UCSD-AML1 (cell line): ENCODE measurements around the gene ARMC7.

ENCODE experiments used
- DNase-seq: peaks from one replicate; lab custom pipeline; 2025; ENCODE audit not compliant: unreplicated experiment; lab: John Stamatoyannopoulos, UW

The ARMC7 gene

DNA sequence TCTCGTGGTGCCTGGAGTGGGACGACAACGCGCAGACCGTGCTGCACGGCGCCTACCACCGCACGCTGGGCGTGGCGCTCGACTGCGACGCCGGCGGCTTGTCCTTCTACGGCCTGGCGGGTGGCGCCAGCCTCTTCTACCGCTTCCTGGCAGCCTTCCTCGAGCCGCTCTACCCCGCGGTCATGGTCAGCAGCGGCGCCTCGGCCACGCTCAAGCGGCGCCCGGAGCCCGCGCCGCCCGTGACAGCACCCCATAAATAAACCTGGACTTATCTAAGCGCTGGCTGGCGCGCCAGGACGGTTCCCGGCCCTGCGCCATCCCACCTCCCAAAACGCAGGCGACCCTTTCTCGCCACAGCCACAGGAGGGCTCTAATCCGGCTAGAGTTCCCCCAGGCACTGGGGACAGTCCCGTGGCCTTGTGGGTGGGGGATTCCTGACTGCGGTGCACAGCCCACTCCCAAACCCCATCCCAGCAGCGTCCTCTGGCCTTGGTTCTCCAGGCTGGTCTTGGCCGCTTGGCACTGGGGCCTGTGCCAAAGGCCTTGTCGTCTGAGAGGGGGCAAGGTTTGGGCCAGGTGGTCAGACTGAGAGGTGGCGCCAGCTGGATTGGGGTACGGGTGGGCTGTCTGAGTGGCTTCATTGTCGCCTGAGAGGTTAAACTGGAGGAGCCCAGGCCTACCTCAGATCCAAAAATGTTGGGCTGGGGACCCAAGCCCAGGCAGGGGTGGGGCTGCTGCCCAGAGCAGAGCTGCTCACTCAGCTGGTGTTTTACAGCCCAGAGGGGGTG is 32.1 kb upstream of the ARMC7 start:
- DNase-seq = no peak

DNA sequence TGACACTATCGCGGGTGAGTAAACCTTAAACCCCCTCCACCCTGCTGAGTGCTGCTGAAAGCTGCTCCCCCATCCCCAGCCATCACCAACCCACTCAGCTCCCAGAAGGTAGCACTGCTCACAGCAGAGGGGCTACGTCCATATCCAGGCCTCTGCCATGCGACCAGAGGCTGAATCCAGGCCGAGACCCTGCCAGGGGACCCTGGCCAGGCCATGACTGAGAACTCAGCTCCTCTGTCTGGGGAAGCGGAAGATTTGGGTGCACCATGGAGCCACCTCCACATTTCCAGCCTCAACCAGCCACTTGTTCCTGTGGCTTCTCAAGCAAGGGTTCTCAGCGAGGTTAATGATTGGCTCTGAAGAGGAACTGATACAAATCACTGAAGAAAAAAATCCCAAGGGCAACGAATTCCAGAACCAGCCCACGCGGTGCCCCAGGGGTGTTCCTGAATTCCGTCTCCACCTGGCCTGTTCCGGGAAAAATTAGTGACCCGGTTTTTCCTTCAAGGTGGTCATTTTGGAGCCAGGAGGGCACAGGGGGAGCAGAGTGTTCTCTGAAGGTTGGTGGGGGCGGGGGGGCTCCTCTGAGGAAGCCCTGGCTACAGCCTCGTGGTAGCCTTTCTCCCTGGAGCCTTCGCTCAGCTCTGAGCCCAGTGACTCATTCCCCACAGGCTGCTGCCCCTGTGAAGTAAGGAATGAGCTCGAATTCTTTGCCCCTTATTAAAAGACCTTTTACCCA is 31.3 kb upstream of the ARMC7 start:
- DNase-seq = no peak

DNA sequence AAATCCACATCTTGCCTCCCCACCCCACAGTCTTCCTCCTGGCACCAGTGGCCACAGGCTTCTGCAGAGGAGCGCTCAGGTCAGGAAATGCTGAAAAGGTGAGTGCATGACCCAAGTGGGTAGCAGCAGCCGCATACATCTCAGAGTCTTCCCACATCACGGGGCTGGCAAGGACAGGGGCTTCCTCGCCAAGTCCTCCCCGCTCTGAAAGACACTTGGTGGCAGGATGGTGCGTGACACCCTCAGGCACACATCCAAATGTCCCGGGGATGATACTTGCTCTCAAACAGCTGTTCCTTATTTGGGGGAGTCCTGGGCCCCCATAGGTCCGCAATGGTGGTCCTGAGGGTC is 30.8 kb upstream of the ARMC7 start:
- DNase-seq = no peak

DNA sequence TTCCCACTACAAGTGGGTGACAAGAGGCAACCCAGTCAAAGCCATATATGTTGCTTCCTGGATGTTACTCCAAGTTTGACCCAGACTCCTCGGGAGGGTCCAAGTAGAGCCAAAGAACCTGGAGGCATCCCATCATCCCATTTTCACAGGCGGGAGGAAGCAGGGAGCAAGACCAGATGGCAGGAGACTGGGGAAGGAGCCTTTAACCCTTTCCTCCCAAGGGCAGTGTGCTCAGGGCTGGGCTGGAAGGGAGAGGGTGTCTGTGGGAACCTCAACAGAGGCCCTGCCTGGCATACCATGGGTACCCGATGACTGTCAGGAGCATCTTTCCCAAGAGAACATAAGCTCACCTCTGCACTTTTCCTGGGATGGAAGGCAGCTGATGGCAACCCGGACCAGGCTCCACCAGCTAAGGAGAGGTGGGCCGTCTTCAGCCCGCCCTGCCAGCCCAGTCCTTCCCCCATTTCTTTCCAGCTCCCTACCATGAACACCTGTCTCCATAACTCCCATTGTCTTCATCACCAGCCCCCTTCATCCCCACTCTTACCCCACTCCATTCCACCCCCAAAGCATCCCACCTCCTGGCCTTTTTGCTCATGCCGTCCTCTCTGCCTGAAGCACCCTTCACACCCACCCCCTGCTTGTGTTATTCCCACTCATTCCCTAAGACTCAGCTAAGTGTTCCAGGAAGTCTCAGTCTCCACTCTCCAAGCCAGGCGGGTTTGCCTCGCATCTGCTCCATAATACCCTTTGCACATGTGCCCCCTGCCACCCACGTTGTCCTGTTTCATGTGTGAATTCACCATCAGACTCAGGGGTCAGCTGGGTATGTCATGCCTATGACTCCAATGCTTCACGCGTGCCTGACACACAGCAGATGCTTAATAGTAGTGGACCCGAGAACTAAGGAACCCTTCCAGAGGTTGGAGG is 27.9 kb upstream of the ARMC7 start:
- DNase-seq = no peak

DNA sequence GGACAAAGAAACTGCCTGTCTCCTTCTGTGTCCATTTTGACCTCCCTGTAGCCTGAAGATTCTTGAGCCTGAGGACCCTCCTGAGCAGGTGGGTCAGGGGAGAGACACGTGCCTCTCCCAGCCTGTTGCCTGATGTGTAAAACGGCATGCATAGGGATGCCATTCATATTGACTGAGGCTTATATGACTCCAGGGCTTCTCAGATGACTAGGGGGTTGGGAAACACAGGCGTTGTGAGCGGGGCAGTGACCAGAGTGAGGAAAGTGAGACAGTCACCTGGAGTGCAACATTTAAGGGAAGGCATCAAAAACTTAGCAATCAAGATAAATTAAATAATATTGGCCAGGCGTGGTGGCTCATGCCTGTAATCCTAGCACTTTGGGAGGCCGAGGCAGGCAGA is 27.1 kb upstream of the ARMC7 start:
- no peak for DNase-seq

DNA sequence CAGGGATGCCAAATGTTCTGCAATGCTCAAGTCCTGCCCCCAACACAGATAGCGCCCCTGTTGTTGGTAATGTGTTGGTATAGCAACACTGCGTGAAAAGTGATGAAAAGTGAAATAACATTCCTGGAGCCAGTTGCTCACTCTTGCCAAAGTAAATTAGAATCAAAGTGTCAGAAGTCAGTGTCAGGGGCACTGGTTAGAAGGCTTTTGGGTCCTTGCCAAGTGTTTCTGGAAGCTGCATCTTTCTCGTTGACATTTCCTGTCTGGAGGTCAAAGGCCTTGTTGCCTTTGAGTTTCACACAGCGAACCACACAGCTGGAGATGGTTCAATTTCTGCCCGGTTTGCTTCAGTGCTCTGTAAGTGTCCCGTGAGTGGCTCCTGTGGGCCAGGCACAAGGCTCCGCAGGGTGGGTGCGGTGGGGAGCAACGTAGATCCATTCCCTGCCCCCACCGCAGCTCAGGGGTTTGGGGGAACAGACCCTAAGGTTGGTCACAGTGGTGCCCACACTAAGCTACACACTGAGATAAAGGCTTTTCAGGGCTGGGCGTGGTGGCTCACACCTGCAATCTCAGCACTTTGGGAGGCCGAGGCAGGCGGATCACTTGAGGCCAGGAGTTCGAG is 25.6 kb upstream of the ARMC7 start:
- no peak for DNase-seq

DNA sequence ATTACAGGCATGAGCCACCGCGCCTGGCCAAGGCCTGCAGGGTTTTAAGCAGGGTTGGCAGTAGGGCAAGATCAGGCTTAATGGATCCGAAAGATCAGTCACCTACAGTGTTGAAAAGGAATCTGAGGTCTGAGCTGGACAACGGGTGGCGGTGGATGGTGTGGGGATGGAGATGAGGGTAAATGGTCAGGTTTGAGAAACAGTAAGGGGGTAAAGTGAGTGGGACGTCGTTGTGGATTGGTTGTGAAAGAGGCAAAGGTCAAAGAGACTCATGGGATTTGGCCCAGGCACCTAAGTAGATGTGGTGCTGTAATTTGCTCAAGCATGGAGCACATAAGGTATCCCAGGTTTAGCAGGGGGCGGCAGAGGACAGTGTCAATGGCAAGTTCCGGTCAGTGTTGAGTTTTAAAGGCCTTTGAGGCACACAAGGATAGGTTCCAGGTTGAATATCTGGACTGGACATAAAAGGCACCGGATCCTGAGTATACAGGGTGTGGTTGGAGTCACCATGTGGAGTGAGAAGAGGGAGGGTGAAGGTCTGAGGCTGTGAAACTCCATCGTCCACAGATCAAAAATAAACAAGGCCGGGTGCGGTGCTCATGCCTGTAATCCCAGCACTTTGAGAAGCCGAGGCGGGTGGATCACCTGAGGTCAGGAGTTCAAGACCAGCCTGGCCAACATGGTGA is 23.1 kb upstream of the ARMC7 start:
- DNase-seq = no peak

DNA sequence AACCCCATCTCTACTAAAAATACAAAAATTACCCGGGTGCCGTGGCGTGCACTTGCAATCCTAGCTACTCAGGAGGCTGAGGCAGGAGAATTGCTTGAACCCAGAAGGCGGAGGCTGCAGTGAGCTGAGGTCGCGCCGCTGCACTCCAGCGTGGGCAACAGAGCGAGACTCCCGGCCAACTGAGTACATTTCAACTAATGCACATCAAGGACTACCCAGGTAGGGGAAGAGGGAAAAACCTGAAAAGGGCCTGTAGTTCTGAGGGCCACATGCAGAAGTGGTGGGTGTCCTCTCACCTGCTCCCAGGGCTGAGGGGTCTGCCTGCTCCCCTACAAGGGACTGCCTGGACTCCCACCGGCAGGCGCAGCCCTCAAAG is 22.6 kb upstream of the ARMC7 start:
- DNase-seq = no peak

DNA sequence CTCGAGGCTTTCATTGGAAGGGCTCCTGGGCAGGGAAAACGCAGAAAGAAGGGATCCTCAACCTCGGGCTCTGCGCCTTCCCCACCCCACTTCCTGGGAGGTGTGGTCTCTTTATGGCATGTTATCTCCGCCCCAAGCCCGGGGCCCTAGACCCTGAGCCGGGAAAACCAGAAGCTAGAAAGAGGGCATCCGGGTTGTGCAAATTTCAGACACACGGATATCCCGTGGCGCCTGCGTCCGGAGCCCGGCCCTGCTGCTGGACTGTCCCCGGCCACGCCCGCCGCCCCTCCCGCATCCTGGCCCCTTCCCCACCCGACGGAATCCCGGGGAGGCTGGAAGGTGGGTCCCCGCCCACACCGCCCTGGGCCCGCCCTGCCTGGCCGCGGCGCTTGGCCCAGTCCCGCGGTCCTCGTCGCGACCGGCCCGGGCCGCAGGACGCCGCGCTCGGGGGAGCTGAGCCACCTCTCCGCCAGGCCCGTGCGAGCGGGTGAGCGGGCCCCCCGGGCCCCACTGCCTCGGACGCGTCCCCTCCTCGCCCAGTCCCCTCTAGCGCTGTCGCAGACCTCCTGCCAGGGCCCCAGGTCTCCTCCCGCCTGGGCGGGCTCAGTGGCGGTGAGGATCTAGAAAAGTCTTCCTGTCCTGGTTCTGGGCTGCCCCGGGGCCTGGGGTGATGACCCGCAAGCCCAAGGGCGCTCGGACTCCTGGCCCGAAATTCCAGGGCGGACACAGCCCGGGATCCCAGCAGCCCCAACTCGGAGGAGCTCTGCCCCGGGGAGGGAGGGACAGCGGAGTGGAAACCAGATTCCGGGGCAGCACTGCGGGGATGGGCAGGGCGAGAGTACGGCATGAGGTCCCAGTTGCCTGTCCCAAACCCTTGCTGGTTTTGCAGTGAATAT is 22.0 kb upstream of the ARMC7 start, which contains the start of gene SLC16A5:
SLC16A5 (plus strand) TSS at position 397 of the 896 bp plus-strand sequence. CDS start 5,683 bp downstream, outside the sequence.
- DNase-seq = peak; percentile 95

DNA sequence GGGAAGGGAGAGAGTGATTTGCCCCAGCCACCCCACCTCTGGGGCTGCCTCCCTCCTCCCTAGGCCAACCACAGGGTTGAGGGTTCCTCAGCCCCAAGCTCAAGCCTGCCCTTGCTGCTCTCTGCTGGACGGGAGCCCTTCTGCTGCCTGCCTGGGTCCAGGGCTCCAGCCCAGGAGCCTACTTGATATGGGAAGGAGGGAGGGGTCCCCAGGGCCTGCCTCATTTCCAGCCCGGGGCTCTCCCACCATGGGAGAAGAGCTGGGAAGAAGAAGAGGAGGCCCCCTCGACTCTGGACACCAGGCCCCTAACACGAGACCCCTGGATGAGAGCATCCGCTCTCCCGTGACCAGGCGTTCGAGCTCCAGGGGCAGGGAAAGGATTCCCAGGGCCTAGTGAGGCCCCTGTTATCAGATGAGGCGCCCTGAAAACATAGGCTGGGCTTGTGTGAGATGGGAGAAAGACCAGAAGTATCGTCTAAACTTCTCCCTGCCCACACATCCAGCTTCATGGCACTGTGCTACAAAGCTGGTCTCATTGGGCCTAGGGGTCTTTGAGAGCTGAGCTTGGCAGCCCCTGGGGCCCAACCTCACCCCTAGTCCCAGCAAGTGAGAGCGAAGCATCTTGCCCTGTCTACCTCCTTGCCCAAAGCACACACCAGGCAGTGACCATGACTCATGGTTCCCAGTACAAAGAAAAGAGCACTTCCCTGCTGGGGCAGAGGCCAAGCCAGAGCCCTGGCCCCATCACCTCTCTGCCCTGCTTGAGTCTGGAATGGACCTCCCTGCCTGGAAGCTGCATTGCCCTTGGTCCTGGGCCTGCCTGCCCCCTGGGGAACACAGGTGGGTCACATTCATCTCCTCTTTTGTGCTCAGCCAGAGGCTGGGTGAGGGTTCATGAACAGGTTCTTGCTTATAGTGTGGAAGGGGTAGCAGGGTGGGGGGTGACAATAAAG is 21.0 kb upstream of the ARMC7 start:
- DNase-seq = no peak

DNA sequence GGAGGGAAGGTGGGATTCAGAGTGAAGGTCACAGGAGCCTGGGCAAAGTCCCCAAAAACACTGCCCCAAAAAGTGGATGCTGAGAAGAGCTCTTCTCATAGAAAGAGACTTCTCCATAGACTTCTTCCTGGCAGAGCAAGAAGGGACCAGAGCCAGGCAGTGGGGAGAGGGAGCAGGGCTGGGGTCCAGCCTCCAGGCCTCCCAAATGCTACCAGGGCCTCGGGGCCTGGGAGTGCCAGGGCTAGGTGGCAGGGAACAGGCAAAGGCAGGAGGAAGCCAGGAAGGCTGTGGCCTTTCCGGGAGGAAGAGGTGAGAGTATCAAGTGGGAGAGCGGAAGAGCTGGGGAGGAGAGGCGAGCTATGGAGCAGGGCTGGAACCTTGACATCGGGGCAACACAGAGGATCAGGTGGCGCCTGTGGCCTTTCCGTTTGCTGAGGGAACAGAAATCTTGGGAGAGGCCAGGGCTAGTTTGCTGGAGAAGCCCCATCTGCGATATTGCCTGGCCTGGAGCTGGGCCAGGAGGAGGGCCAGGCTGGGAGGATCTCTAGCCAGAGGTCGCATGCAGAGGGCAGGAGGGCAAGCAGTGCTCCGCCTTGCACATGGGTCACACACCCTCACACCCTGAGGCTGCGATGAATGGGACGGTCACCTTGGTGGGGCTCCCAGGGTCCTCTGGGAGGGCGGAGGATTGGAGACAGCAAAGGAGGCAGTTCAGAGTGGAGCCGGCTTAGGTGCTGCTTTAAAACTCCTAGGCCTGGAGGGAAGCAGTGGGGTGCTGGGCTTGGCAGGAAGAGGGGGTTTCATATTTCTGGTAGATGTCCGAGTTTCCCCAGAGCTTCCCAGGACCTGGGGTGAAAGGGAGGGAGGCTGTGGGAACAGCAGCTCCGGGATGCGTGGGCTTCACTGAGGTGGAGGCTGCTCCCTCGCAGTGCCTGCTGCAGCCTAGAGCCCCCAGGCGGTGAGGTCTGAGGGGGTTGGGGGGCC is 18.6 kb upstream of the ARMC7 start:
- DNase-seq = no peak

DNA sequence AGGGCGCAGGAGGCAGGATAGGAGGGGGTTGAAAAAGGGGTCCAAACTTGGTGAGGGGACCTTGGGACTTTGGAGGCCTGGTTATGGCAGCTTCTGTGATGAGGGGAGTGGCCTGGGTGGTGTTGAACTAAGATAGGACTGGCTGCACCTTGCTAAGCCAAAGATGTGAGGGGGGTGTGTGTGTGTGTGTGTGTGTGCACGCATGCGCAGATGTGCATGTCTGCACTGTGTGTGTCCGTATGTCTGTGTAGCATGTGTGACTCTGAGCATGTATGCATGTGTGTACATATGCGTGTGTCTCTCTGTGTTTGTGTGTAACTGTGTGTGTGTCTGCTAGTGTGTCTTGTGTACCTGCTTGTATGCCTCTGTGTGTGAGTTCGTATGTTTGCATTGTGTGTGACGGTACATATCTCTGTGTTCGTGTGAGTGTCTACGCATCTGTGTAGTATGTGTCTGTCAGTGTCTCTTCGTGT is 17.9 kb upstream of the ARMC7 start:
- DNase-seq = no peak

DNA sequence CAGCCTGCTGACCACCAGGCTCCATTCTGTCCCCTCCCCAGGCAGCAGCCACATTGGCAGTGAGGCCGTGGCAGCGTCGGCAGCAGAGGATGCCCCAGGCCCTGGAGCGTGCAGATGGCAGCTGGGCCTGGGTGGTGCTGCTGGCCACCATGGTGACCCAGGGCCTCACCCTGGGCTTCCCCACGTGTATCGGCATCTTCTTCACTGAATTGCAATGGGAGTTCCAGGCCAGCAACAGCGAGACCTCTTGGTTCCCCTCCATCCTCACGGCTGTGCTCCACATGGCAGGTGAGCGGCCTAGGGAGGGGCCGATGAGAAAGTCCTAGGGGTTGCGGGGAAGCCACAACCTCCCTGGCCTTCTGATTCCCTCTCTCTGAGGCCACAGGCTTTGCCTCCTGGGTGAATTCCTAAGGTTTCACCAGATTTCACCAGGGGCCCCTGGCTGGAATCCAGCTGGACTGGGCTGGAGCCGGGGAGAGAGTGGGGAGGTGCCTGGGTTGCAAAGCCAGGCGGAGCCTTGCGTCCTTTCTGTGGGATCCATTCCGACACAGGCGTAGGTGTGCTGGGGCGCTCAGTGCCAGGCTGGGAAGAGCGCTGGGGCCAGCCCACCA is 16.1 kb upstream of the ARMC7 start:
- DNase-seq = no peak

DNA sequence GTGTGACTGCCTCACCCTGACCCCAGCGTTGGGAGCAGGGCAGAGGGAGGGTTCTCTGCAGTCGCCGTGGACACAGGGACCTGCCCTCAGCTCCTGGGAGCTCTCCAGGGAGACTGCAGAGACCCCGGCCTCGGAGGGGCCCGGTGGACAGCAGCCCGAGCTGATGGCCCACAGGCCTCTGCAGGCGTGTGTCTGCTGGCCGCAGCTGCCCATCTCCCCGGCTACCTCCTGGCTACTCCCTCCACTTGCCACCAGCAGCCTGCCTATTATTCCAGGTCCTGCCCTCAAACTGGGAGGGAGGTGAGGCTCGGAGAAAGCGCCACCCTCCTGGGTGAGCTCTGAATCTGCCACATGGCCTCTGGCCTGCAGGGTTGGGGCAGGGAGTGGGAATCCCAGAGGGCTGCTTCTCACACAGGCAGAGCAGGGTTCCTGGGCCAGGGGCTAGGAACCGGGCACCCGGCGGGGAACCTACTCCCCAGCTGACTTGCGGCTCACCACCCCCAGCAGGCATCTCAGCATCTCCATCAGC is 14.8 kb upstream of the ARMC7 start:
- DNase-seq = no peak

DNA sequence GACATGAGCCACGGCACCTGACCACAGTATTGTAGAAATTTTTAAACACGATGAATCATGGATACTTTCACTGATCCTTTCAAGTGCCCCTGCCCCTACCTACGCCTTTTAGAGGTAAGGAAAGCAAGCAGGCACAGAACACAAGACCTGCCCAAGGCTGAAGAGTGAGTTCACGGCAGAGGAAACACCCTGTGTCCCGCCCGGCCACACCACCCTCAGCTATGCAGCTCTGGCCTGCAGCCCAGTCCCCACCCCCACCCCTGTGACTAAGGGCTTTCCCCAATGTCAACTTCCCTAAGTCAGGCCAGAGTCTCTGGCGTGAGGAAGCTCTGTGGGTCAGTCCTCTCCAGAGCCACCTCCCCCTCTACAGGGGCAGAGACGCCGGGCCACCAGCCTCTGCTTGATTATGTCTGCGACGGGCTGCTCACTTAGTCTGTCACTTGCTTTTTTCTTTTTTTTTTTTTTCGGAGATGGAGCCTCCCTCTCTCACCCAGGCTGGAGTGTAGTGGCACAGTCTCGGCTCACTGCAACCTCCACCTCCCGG is 13.6 kb upstream of the ARMC7 start:
- peak; percentile 88 for DNase-seq

DNA sequence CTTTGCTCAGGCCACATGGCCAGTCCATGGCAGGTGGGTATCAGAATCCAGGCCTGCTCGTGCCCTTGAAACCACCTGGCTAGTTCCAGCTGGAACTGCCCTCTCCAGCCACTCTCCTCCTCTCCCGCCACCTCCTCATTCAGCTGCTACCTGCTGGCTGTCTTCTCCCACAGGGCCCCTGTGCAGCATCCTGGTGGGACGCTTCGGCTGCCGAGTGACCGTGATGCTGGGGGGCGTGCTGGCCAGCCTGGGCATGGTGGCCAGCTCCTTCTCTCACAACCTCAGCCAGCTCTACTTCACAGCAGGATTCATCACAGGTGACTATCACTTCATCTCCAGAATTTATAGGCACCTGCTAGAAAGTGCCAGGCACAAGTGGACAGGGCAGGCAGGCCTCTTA is 11.9 kb upstream of the ARMC7 start:
- DNase-seq = no peak
